ENCODE data around the gene PLD4.

PLD4 gene

GRCh38 chr14:104892531-104893434 lies 31.9 kb upstream of the PLD4 start:
- H3K9me3 ChIP-seq = no peaks in the 10 kb centered on the region
- H3K9ac ChIP-seq = no peak overlapping the region
- TF ChIP-seq Cebpa-rat (IDR thresholded peaks at IDR 0.05) = no peak
- no peaks in the 10 kb centered on the region for H3K36me3 ChIP-seq
- peak overlapping the region; percentile 70 for H3K4me2 ChIP-seq
- no peaks in the 10 kb centered on the region for H4K20me1 ChIP-seq
- no peak overlapping the region for H3K4me3 ChIP-seq
- no peaks in the 10 kb centered on the region for H3K27me3 ChIP-seq
- H3K27ac ChIP-seq = no peak overlapping the region
- H3K4me1 ChIP-seq = peaks cover 54% of the 10 kb centered on the region

- no peak for TF ChIP-seq Cebpa-rat (IDR thresholded peaks at IDR 0.05)
- H3K9me3 ChIP-seq = no peaks in the 10 kb centered on the region
- no peak overlapping the region for H3K4me3 ChIP-seq
- no peaks in the 10 kb centered on the region for H4K20me1 ChIP-seq
- no peaks in the 10 kb centered on the region for H3K36me3 ChIP-seq
- no peak overlapping the region; the same call in 1 of the 2 replicates for H3K9ac ChIP-seq
- H3K4me1 ChIP-seq = peaks cover 54% of the 10 kb centered on the region
- no peaks in the 10 kb centered on the region for H3K27me3 ChIP-seq
- peak overlapping the region; percentile 70 for H3K4me2 ChIP-seq
- no peak overlapping the region for H3K27ac ChIP-seq
These were observed 31.1 kb upstream of the PLD4 start for GRCh38 chr14:104893435-104894207.

- Histone ChIP-seq H3K4me2 (peak overlapping the region; percentile 70), H3K4me1 (peaks cover 55% of the 10 kb centered on the region), H3K9ac (no peak overlapping the region), H3K36me3 (no peaks in the 10 kb centered on the region), H3K27ac (peak overlapping the region; percentile 30; the same call in 1 of the 2 replicates), H4K20me1 (no peaks in the 10 kb centered on the region), H3K4me3 (no peak overlapping the region), H3K27me3 (no peaks in the 10 kb centered on the region), H3K9me3 (no peaks in the 10 kb centered on the region)
- no peak for TF ChIP-seq Cebpa-rat (IDR thresholded peaks at IDR 0.05)
These were observed 30.1 kb upstream of the PLD4 start for GRCh38 chr14:104894331-104895206.

GRCh38 chr14:104895207-104895785 lies 29.4 kb upstream of the PLD4 start:
- Histone ChIP-seq H3K4me3 (no peak overlapping the region), H3K4me1 (peaks cover 55% of the 10 kb centered on the region), H4K20me1 (no peaks in the 10 kb centered on the region), H3K9me3 (no peaks in the 10 kb centered on the region), H3K27me3 (no peaks in the 10 kb centered on the region), H3K9ac (no peak overlapping the region), H3K36me3 (no peaks in the 10 kb centered on the region), H3K27ac (peak overlapping the region; percentile 33; the same call in 1 of the 2 replicates), H3K4me2 (peak overlapping the region; percentile 70)
- no peak for TF ChIP-seq Cebpa-rat (IDR thresholded peaks at IDR 0.05)

- Histone ChIP-seq H4K20me1 (no peaks in the 10 kb centered on the region), H3K4me1 (peaks cover 55% of the 10 kb centered on the region), H3K27ac (peak overlapping the region; percentile 33), H3K4me3 (no peak overlapping the region), H3K4me2 (peak overlapping the region; percentile 70), H3K9me3 (no peaks in the 10 kb centered on the region), H3K27me3 (no peaks in the 10 kb centered on the region), H3K36me3 (no peaks in the 10 kb centered on the region), H3K9ac (no peak overlapping the region)
- TF ChIP-seq Cebpa-rat (IDR thresholded peaks at IDR 0.05) = no peak
These were observed 28.7 kb upstream of the PLD4 start for GRCh38 chr14:104895786-104896661.

- Histone ChIP-seq H3K27ac (0 out of 2 replicates have a peak overlapping the region, but pooled peaks have one; percentile 6), H3K4me3 (no peak overlapping the region), H3K4me1 (peaks cover 53% of the 10 kb centered on the region), H4K20me1 (no peaks in the 10 kb centered on the region), H3K9ac (no peak overlapping the region), H3K27me3 (no peaks in the 10 kb centered on the region), H3K36me3 (no peaks in the 10 kb centered on the region), H3K9me3 (no peaks in the 10 kb centered on the region), H3K4me2 (no peak overlapping the region)
- no peak for TF ChIP-seq Cebpa-rat (IDR thresholded peaks at IDR 0.05)
These were observed 27.1 kb upstream of the PLD4 start for GRCh38 chr14:104897330-104898194.

- H3K27ac ChIP-seq = 0 out of 2 replicates have a peak overlapping the region, but pooled peaks have one; percentile 6
- no peak overlapping the region for H3K4me2 ChIP-seq
- H3K9me3 ChIP-seq = no peaks in the 10 kb centered on the region
- H3K4me1 ChIP-seq = peaks cover 50% of the 10 kb centered on the region
- no peaks in the 10 kb centered on the region for H3K27me3 ChIP-seq
- TF ChIP-seq Cebpa-rat (IDR thresholded peaks at IDR 0.05) = no peak
- no peak overlapping the region for H3K9ac ChIP-seq
- no peaks in the 10 kb centered on the region for H4K20me1 ChIP-seq
- H3K4me3 ChIP-seq = no peak overlapping the region
- H3K36me3 ChIP-seq = no peaks in the 10 kb centered on the region
These were observed 26.5 kb upstream of the PLD4 start for GRCh38 chr14:104898195-104898558.
